ENCODE measurements around the gene RTKN.
"Not testable (repeated sequence)": the region's sequence is repeated elsewhere in the genome, so short reads cannot be mapped to it uniquely, and the experiment has no call there.

The RTKN gene

GRCh38 chr2:74441690-74442482, at the start of gene RTKN:
TSS of gene RTKN (minus strand) at chr2:74441937. CDS start at chr2:74441816, 121 bp downstream.
- DNase-seq (ENCODE audit: low spot score) = no peak

DNA sequence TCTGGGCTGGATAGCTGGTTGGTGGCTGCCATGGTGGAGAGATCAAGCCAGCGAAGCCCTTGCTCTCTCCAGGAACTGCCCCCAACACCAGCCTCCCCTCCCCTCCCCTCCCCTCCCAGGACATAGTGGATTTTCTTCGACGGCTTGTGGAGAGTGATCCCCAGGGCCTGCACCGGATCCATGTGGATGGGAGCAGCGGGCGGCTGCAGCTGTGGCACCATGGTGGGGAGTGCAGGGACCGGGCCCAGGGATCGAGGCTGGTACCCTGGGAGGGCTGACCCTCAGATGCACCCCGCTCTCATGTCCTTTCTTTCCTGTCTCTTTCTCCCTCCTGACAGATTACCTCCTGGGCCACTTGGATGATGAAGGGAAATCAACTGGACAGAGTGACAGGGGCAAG, 48.2 kb upstream of the RTKN start:
- DNase-seq (ENCODE audit: low spot score) = no peak

DNA sequence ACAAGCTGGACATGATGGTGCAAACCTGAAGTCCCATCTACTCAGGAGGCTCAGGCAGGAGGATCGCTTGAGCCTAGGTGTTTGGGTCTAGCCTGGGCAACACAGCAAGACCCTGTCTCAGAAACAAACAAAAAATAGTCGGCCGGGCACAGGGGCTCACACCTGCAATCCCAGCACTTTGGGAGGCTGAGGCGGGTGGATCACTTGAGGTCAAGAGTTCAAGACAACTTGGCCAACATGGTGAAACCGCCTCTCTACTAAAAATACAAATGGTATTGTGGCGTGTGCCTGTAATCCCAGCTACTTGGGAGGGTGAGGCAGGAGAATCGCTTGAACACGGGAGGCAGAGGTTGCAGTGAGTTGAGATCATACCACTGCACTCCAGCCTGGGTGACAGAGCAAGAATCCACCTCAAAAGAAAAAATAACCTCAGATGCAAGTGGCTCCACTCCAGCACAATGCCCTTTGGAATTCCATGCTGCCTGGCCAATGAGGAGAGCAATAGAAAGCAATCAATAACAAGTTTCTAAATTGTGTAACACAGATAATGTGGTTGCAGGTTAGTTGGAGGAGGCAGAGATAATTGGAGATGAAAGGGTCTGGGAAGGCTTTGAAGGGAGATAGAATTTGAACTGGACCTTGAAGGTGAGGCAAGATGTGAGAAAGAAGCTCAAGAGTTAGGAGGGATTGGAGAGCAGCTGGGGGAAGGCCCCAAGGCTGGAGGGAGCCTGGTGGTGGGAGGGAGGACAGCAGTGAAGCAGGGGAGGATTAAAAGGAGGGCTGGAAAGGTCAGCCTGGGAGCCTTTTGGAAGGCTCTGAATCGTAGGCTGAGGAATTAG, 47.1 kb upstream of the RTKN start:
- no peak for DNase-seq (ENCODE audit: low spot score)

DNA sequence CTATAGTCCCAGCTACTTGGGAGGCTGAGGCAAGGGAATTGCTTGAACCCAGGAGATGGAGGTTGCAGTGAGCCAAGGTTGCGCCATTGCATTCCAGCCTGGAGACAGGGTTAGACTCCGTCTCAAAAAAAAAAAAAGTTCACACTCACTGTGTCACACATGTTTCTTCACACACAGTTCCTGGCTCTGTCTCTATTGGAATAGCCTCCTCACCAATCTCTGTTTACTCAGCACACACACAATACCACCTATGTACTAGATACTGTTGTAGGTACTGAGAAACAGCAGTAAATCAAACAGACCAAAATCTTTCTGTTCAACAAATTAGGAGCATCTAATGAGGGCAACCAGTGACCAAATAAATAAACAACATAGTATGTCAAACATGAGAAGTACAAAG, 44.4 kb upstream of the RTKN start:
- DNase-seq (ENCODE audit: low spot score) = no peak

- not testable (repeated sequence) for DNase-seq (ENCODE audit: low spot score)
These were observed 42.0 kb upstream of the RTKN start for GRCh38 chr2:74483675-74484164.

- peak; percentile 97 for DNase-seq (ENCODE audit: low spot score)
These were observed 41.3 kb upstream of the RTKN start, which contains the start of the genes CCDC142 and TTC31 for GRCh38 chr2:74482801-74483674. TSS of gene CCDC142 (minus strand) at chr2:74482998. CDS start at chr2:74482837, 161 bp downstream. TSS of gene TTC31 (plus strand) at chr2:74483081. CDS start at chr2:74483096, 15 bp downstream.

GRCh38 chr2:74481961-74482800, 40.4 kb upstream of the RTKN start:
- DNase-seq (ENCODE audit: low spot score) = no peak

DNA sequence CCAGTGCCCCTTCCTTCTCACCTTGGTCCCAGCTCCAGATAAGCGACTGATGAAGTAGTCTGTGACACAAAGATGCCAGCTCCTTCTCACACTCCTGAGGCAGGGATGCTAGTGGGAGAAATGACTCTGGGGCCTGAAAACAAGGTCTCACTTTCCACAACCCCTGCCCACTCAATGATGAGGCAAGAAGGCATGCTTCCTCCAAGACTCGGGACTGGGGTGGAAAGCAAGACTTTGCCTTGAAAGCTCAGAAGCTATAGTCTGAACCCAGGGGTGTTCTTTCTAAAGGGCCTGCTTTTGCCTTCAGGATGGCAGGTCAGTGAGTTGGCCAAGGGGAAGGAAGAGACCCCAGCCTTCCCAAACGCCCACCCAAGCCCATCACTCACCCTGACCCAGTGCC, 39.7 kb upstream of the RTKN start:
- no peak for DNase-seq (ENCODE audit: low spot score)

DNA sequence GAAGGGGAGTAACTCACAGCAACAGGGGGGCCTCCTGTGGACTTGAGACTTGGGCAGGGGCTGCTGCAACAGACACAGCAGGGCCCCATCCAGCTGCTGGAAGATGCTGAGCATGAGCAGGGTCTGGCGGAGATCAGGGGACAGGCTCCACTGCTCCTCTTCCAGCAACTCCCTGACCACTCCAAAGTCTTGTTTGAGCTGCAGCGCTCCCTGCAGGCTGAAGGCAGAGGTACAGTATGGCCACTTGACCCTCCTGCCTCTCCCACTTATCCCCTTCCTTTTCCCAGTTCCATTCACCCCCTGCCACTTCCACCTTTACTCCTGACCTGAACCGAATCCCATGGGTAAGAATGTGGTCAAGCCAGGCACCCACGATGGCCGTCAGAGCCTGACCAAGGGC, 33.2 kb upstream of the RTKN start:
- no peak for DNase-seq (ENCODE audit: low spot score)

GRCh38 chr2:74474481-74474880, 32.7 kb upstream of the RTKN start:
- DNase-seq (ENCODE audit: low spot score) = no peak

GRCh38 chr2:74472945-74473258, 31.2 kb upstream of the RTKN start:
- DNase-seq (ENCODE audit: low spot score) = no peak

DNA sequence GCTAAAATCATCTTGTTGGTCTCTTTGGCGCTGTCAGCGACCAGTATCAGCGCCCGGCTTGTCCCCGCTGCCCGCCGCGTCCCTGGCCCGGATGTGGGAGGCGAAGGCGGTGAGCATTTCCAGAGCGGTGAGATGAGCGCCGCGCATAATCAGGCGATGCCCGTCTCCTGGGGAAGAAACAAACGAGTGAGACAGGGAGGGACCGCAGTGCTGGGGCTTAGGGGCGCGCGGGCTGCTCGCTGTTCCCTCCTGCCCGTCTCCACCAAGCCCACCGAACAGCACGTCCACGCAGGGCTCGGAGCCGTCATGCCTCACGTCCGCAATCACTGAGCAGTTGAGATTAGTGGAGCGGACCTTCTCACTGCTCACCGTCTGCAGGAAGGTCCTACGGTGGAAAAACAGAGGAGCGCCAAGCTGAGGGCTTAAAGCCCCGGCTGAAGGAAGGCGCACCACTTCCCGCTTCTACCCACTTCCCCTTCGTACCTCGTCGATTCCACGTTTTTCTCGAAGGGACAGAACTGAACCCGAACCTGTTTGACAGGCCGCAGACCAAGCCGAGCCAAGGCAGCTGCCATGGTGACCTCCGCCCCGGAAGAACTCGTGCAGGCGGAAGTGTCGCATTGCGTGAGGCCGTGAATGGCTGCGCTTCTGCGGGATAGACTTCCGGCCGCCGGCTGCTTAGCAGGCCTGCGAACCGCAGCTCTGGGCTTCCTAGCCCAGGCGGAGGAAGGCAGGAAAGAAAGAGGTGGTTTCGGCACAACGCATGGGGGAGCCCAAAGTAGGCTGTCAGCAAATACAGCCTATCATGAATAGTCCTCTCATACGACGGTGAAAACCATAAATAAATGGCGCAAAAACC, 30.6 kb upstream of the RTKN start, which contains the start of gene MRPL53:
Gene MRPL53, minus strand, starts transcription at position 595 of the 859 bp plus-strand sequence. Its CDS starts 20 bp downstream, at position 575.
- peak; percentile 95 for DNase-seq (ENCODE audit: low spot score)

- no peak for DNase-seq (ENCODE audit: low spot score)
These were observed 29.8 kb upstream of the RTKN start for GRCh38 chr2:74471332-74472065.

DNA sequence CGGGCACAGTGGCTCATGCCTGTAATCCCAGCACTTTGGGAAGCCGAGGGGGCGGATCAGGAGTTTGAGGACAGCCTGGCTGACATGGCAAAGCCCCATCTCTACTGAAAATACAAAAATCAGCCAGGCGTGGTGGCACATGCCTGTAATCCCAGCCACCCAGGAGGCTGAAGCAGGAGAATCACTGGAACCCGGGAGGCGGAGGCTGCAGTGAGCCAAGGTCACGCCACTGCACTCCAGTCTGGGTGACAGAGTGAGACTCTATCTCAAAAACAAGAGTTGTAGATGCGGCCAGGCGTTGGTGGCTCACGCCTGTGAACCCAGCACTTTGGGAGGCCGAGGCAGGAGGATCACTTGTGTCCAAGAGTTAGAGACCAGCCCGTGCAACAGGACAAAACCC, 29.0 kb upstream of the RTKN start:
- DNase-seq (ENCODE audit: low spot score) = not testable (repeated sequence)

GRCh38 chr2:74464406-74464805, 22.7 kb upstream of the RTKN start:
- DNase-seq (ENCODE audit: low spot score) = no peak

- no peak for DNase-seq (ENCODE audit: low spot score)
These were observed 21.0 kb upstream of the RTKN start for GRCh38 chr2:74462786-74463105.

- no peak for DNase-seq (ENCODE audit: low spot score)
These were observed 20.5 kb upstream of the RTKN start for GRCh38 chr2:74462054-74462785.

DNA sequence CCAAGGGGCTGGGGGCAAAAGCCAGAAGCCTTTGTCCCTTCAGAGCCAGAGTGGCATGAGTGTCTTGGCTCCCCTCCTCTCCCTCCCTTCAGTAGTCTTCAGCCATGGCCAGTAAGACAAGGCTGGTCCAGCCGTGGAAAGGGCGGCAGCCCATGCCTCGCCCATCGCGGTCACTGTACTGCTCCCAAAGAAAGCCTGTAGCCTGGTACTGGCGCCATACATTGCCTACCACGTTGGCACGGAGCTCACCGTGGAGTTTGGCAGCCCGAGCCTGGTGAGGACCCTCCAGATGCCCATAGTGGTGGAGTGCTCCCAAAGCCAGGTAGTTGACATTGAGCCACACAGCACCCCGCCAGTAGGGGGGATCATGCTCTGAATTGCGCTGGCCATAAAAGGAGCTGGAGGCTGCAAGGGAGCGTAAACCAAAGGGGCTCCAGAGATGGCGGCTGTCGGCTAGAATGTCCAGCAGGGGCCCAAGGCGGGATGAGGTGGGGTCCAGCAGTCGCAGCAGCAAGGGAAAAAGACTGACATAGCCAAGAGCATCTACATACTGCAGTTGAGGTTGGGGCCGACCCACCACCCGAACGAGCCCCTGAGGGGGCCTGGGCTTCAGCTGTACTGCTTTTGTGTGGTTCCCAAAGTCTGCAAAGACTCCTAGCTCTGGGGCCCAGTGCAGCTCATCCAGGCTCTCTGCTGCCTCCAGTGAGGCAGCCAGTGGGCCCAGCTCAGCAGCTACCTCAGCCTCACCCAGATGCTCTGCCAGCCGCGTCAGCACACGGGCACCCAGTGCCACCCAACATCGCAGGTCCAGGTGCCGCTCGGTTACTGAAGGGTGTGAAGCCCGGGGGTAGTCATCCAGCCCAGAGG, 19.7 kb upstream of the RTKN start:
- DNase-seq (ENCODE audit: low spot score) = no peak

Data from putamen (tissue), 1 donor.